ENCODE results near the gene FAM180B.

FAM180B gene

GRCh38 chr11:47569646-47570045 lies 16.8 kb upstream of the FAM180B start:
- DNase-seq (ENCODE audit: low read depth in 2 of 2): no peak

GRCh38 chr11:47570651-47571356 lies 15.7 kb upstream of the FAM180B start:
- no peak for DNase-seq (ENCODE audit: low read depth in 2 of 2)

DNA sequence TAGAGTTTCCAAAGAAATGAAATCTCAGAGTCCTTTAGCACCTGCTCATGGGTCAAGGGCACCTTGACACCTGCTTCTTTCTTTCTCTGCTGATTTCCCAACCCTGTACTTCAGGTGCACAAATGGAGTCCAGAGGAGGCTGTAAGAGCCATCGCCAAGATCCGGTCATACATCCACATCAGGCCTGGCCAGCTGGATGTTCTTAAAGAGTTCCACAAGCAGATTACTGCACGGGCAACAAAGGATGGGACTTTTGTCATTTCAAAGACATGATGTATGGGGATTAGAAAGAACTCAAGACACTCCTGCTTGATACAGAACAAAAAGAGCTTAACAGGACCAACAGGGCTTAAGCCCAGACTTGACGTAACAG lies 15.1 kb upstream of the FAM180B start:
- no peak for DNase-seq (ENCODE audit: low read depth in 2 of 2)

DNA sequence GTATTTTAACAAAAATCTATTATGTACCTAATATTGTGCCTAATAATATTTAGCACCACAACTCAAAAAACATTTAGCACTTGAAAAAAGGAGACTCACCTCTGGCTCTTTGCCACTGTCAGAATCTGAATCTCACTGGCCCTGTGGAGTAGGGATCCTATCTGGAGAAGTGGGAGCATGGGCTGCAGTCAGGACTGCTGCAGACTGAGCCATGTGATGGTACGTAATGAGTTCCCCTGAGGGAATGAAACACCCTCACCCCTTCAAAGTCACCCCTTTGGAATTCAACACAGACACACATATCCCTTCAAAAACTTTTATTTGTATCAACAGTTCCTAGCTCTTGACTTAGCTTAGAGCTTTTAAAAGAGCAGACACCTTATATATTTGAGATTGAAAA lies 14.6 kb upstream of the FAM180B start:
- DNase-seq (ENCODE audit: low read depth in 2 of 2): no peak

DNA sequence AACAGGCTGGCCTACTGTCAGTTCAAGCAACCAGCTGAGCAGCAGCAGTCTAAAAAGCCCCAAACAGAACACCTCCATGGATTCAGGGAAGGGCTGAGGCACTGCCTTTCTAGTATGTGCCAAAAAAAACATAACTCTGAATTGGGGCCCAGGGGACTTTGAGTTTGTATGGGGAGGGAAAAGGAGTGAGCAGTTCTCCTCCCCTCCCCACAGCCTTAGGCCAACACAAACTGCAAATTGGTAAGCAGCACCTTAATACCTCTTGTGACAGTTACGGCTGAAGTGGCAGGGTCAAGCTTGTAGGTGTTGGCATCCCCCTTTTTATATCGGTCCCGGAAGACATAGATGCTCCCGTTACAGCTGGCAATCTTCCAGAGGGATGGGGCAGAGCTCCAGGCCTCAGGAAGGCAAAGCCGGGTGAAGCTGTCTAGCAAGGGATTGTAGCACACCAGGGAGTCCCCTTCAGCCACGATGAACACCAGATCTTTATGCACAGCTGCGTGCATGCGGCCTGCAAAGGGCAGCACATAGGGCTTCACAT lies 13.7 kb upstream of the FAM180B start:
- DNase-seq (ENCODE audit: low read depth in 2 of 2): no peak

DNA sequence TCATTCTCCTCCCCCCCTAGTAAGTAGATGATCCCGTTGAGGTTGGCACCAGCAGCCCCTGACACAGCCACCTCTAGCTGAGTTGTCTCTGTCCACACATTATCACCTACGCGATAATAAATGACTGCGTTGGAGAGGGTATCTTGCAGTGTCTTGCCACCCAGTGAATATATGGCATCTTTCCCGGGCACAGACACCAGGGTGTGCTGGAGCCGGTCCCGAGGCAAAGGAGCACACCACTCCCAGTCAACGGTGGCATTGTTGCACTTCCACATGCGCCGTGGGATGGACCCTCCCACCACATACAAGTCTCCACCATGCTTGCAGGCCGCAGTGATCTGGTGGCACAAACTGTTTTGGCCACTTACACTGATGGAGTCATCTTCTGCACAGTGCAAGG lies 13.2 kb upstream of the FAM180B start:
- no peak for DNase-seq (ENCODE audit: low read depth in 2 of 2)

GRCh38 chr11:47577460-47578041 lies 8.9 kb upstream of the FAM180B start:
- DNase-seq (ENCODE audit: low read depth in 2 of 2): no peak

- DNase-seq (ENCODE audit: low read depth in 2 of 2): peak; percentile 81 to 85
These were observed 7.7 kb upstream of the FAM180B start, which contains the start of the genes KBTBD4 and NDUFS3 for GRCh38 chr11:47578524-47579494. TSS of gene KBTBD4 (minus strand) at chr11:47578970. CDS start at chr11:47578951, 19 bp downstream. TSS of gene NDUFS3 (plus strand) at chr11:47579074. CDS start at chr11:47579092, 18 bp downstream.

- DNase-seq (ENCODE audit: low read depth in 2 of 2): no peak
These were observed 2.6 kb upstream of the FAM180B start for GRCh38 chr11:47583844-47584243.

DNA sequence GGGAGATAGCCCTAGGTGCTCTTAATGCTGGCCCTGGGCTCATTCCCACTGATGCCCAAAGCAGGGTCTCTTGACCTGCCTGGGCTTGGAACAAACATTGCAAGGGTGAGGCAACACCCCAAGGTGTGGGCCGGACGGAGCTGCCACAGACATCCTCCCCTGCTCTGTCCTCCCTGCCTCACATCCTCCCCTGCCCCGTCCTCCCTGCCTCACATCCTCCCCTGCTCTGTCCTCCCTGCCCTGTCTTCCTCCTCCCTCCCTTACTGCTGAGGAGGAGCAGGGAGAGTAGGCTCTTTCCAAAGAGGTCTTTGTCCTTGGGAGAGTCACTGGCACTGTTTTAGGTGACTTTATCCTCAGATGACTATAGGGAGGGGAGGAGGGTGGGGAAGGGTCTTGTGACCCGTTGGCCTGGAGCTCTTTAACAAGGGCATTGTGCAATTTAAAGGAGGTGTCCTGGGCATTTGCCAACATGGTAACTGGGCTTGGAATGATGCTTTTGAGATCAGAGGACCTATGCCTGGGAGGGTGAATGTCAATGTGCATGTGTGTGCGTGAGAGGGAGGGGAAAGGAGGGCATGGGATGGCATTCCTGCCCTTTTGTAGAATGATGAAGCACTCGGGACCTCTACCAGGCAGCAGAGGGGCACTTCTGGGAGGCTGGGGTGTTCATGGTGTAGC lies 700 bp downstream of the FAM180B start:
- DNase-seq (ENCODE audit: low read depth in 2 of 2): no peak

DNA sequence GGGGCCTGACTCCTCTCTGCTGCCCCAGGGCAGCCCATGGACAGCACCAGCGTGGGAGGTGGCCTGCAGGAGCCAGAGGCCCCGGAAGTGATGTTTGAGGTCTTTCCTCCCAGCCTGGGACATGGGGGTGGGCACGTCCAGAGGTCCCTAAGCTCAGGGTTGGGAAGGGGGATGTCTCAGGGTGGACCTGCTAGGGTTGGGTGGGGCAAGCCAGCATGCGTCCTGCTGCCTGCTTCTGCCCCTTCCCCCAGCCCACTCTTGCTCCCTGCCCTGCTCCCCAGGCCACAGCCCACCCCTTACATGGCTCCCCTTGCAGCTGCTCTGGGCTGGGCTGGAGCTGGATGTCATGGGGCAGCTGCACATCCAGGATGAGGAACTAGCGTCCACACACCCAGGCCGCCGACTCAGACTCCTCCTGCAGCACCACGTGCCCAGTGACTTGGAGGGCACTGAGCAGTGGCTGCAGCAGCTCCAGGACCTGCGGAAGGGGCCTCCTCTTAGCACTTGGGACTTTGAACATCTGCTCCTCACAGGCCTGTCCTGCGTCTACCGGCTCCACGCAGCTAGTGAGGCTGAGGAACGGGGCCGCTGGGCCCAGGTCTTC lies 1.3 kb downstream of the FAM180B start:
- DNase-seq (ENCODE audit: low read depth in 2 of 2): no peak

DNA sequence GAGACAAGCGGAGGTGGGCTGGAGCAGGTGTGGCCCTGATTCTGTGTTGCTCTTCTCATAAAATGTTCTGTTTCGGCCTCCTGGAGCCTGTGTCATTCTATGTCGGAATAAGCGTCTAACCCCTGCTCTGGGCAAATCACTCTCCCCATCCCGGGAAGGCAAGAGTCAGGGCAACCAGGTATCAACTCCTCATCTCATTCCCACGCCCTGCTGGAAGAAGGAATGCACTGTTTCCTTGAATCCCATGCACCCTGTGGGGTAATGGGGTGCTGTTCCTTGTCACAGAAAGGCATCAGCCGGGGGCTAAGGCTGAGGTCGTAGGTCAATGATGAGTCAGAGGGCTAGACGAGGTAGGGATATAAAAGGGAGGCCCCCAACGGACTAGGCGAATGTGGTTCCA lies 2.6 kb downstream of the FAM180B start:
- no peak for DNase-seq (ENCODE audit: low read depth in 2 of 2)

- no peak for DNase-seq (ENCODE audit: low read depth in 2 of 2)
These were observed 3.1 kb downstream of the FAM180B start for GRCh38 chr11:47589584-47589976.

DNA sequence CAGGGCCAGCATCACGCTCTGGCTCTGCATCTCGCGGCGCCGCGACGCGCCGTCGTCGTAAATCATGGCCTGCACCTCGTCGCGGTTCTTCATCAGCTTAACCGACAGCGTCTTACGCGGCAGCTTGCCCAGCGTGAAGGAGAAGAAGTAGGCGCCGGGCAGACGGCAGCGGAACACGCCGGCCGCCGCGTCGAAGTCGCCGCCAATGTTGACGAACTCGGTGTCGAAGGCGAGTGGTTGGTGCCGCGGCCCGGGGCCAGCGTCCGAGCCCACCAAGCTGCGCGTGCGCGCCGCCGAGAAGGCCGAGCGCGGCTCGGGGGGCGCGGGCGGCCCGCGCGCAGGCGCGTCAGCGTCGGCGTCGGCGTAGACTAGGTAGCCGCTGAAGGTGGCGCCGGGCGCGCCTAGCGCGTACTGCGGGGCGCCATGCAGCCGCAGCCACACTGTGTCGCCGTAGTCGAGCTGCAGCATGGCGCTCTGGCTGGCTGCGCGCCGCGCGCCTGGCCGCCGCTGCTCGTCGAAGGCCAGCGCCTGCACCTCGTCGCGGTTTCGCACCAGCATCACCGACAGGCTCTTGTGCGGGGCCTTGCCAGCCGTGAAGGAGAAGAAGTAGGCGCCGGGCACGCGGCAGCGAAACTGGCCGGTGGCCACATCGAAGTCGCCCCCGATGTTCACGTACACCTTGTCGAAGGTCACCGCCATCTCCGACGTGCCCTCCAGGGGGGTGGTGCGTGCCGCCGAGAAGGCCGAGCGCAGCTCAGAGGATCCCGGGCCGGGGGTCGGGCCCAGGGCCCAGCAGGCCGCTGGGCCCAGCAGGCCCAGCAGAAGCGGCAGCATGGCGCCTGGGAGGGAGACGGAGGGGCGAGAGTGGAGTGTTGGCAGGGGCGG lies 3.7 kb downstream of the FAM180B start:
- DNase-seq (ENCODE audit: low read depth in 2 of 2): no peak

DNA sequence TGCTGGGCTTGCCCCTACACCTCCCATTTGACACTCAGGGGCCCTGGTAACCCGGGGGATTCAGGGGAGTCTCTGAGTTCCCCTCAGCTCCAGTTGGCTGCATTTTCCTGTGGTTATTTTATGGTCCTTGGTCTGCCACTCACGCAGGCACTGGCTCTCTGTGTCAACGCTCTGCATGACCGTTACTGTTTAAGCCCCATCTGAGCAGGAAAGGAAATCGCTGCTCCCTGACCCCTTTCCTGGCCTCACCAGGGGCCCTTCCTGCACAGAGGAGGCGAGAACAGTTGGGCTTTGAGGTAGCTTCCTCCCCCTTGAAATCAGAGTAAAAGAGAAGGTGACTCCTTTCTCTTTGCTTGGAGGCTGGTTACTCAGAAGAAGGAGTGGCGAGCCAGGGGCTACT lies 5.3 kb downstream of the FAM180B start:
- no peak for DNase-seq (ENCODE audit: low read depth in 2 of 2)

- no peak for DNase-seq (ENCODE audit: low read depth in 2 of 2)
These were observed 5.8 kb downstream of the FAM180B start for GRCh38 chr11:47592251-47592650.

DNA sequence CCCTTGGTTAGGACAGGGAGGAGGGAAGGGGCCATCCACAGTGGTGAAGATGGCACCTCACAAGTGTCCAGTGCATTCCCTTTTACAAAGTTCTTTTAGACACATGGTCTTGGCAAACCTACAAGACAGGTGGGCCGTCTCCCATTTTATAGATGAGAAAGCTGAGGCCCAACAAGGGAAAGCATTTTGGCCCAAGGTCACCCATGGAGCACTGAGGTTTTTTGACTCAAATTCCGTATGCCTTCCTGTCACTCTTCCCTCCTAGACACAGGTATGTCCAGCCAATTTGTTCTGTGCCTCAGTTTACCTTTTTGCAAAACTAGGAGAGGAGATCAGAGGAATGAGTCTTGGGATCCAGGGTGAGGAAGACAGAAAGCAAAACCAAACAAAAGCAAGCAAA lies 6.5 kb downstream of the FAM180B start:
- DNase-seq (ENCODE audit: low read depth in 2 of 2): no peak

GRCh38 chr11:47593492-47593933 lies 7.0 kb downstream of the FAM180B start:
- no peak for DNase-seq (ENCODE audit: low read depth in 2 of 2)

DNA sequence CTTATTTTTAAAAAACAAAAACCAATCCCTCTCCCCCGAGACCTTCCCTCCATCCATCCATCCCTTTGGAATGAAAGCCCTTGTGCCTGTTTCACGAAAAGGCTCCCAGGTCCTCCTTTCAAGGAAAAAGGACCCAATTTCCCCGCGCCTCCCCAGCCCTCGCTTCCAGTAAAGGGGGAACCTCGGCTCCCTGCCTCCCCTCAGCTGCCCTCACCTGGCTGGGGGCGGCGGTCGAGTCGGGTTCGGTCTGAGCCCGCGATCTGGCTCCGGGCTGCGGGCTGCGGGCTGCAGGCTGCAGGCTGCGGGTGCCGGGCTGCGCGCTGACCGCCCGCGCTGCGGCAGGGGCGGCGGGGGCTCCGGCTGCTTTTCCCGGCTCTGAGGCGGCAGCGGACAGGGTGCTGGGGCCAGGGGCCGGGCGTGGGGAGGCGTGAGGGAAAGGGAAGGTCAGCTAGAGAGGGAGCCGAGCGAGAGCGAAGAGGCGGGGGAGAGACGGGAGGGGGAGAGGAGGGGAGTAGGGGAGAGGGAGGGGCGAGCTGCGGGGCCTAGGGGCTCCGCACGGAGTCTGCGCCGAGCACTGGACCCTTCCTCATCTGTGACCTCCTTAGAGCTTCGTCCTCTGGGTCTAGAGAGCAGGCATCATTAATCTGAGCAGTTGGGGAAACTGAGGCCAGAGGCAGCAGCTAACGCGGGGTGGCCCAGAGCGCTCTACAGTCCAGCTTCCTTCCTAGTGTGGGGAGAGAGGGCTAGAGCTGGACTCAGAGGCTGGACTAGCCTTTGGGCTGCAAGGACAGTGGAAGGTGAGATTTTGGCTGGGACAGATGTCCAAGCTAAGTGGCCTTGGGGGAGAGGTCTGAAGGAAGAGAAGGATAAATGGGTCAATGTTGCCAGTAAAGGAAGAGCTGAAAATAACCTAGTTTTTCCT lies 7.7 kb downstream of the FAM180B start, which contains the start of gene C1QTNF4:
Gene C1QTNF4, minus strand, starts transcription at position 478 of the 922 bp plus-strand sequence. CDS start 3,601 bp downstream, outside the sequence.
- no peak for DNase-seq (ENCODE audit: low read depth in 2 of 2)
